Transverse colon (tissue), 4 donors: ENCODE measurements around the gene TMEM269. TPM values are rescaled to one million over a fixed set of nuclear protein-coding genes. Genes with fewer than 3 reads are reported as not detected.
A peak's percentile ranks its signal among the peaks of the same experiment; 100 is the strongest.

Experiments used
- DNase-seq: peaks from one replicate; pipeline ENCODE4 v3.0.0-alpha.2; 2019
- H3K27ac ChIP-seq, 4 donors: fragments of 200-600 bp; sonication (generic); 2 replicates each; pipeline ENCODE4 v1.5.1; 2016 to 2018; ENCODE audit warnings: inconsistent platforms in 4 of 4
- H3K27me3 ChIP-seq: fragments of 200-600 bp; sonication (generic); 2 replicates; pipeline ENCODE4 v1.5.1; 2017; ENCODE audit warnings: inconsistent platforms
- H3K36me3 ChIP-seq, 4 donors: fragments of 200-600 bp; sonication (generic); 2 replicates each; pipeline ENCODE4 v1.5.1; 2017 to 2019; ENCODE audit warnings: inconsistent platforms in 4 of 4
- H3K4me1 ChIP-seq, 4 donors: fragments of 200-600 bp; sonication (generic); 2 replicates each; pipeline ENCODE4 v1.5.1; 2017 to 2020; ENCODE audit warnings: inconsistent platforms in 4 of 4
- H3K4me3 ChIP-seq, 4 donors: fragments of 200-600 bp; sonication (generic); 1 replicate in 1 of 4; 2 replicates in 3 of 4; pipeline versions ENCODE4 v1.5.1 to v1.6.1; 2017 to 2019; ENCODE audit warnings: inconsistent platforms in 4 of 4
- H3K9me3 ChIP-seq, 2 donors: fragments of 200-600 bp; sonication (generic); 2 replicates each; pipeline ENCODE4 v1.5.1; 2017 to 2019; ENCODE audit warnings: inconsistent platforms in 2 of 2
- CTCF ChIP-seq, 5 experiments: fragments of 200-600 bp in 3 of 5; fragments of 450-650 bp in 2 of 5; sonication (generic) in 3 of 5; IDR thresholded peaks; 1 replicate in 2 of 5; 2 replicates in 3 of 5; pipeline ENCODE4 v1.5.1; 2016 to 2017; ENCODE audit warnings: antibody characterized with exemption in 5 of 5, inconsistent platforms in 3 of 5, mild to moderate bottlenecking in 2 of 5, moderate library complexity in 1 of 5
- EP300 ChIP-seq: sonication (generic); formaldehyde crosslinking; IDR thresholded peaks from one replicate; pipeline ENCODE4 v1.6.1; 2017; ENCODE audit warnings: antibody characterized with exemption, low read depth
- POLR2A ChIP-seq: fragments of 450-650 bp; IDR thresholded peaks from one replicate; pipeline ENCODE4 v1.6.1; 2016; ENCODE audit warnings: antibody characterized with exemption, mild to moderate bottlenecking, moderate library complexity
- POLR2AphosphoS5 ChIP-seq, 3 donors: sonication (generic); formaldehyde crosslinking; IDR thresholded peaks; one replicate each; pipeline ENCODE4 v1.6.1; 2016; ENCODE audit warnings: antibody characterized with exemption in 3 of 3
- WGBS, 2 donors: methylation state at CpG; one replicate each; pipeline ENCODE4 v1.1.5; 2018; ENCODE audit warnings: low coverage in 1 of 2; 5-methylcytosine and 5-hydroxymethylcytosine counted together
- in situ Hi-C, 4 donors: fragments of 200-750 bp; cut with MboI; loops; one replicate each; pipeline versions ENCODE4 v1.15.0 to v1.15.1; 2017; ENCODE audit warnings: low sequenced_read_pairs in 3 of 4, low pct_ligation_motif_present in 1 of 4, low pct_unique_long_range_greater_than_20kb in 1 of 4
- intact Hi-C: fragments of 100-400 bp; cut with DNase I; formaldehyde crosslinking; loops from one replicate; pipeline ENCODE4 v1.15.1; 2023; ENCODE audit warnings: low total_unique reads
- total RNA-seq, 4 donors: library from RNA; depleted of rRNA; stranded (reverse); fragments of >200 nt; gene quantifications; one replicate each; pipeline ENCODE4 v1.1.0, GENCODE V29; 2016

TMEM269 gene
- total RNA-seq, 4 donors from 2014 or later, result 0.37 TPM; not detected in 3

- no peaks in the 10 kb centered on the region for H3K9me3 ChIP-seq
- H3K4me3 ChIP-seq, result no peak overlapping the region
- WGBS, 2 donors, result 60 to 73% methylated on average over 1 of the region's 1 CpG
- TF ChIP-seq EP300, result no peak
- no peak for TF ChIP-seq CTCF (IDR thresholded peaks at IDR 0.05)
- TF ChIP-seq POLR2AphosphoS5 (IDR thresholded peaks at IDR 0.05), result no peak
- no peak for TF ChIP-seq POLR2A
- intact Hi-C loops, result loop anchor here (10.0 kb wide), 1 partner anchor 70 kb away; no protein-coding TSS in a partner anchor
- peaks cover 10 to 19% (median 13%) of the 10 kb centered on the region in 4 donors for H3K4me1 ChIP-seq
- in situ Hi-C loops, result no loop called here
- no peaks in the 10 kb centered on the region for H3K36me3 ChIP-seq
- DNase-seq, result no peak
- H3K27ac ChIP-seq, result no peak overlapping the region
- no peaks in the 10 kb centered on the region for H3K27me3 ChIP-seq
Measured at GRCh38 chr1:42845193-42845592, 60.4 kb downstream of the TMEM269 start.

- intact Hi-C loops, result loop anchor here (10.0 kb wide), 1 partner anchor 71 kb away; no protein-coding TSS in a partner anchor
- Histone ChIP-seq H3K27me3 (no peaks in the 10 kb centered on the region), H3K4me3 (peak overlapping the region; percentile 7 to 86 (median 66)), H3K4me1 (peaks cover 10 to 19% (median 13%) of the 10 kb centered on the region in 4 donors), H3K9me3 (no peaks in the 10 kb centered on the region), H3K36me3 (peaks cover 0 to 2% (median 0%) of the 10 kb centered on the region in 4 donors), H3K27ac (peak overlapping the region in 3 of 4 donors; percentile 33 to 82 (median 46))
- in situ Hi-C loops, result no loop called here
- TF ChIP-seq EP300 (no peak), POLR2A (no peak), CTCF (IDR thresholded peaks at IDR 0.05) (no peak), POLR2AphosphoS5 (IDR thresholded peaks at IDR 0.05) (no peak)
- no peak for DNase-seq
- WGBS, 2 donors, result 11 to 23% methylated on average over 7 to 10 of the region's 10 CpGs
Measured at GRCh38 chr1:42845866-42846256, 61.1 kb downstream of the TMEM269 start.

GRCh38 chr1:42846257-42847110, 61.7 kb downstream of the TMEM269 start, which contains the start of gene ZNF691:
TSS of gene ZNF691 (plus strand) at chr1:42846613. CDS start at chr1:42849659, 3,046 bp downstream.
- 0 to 1% methylated on average over 6 to 30 of the region's 50 CpGs for WGBS, 2 donors
- TF ChIP-seq POLR2AphosphoS5 (IDR thresholded peaks at IDR 0.05) (peak; percentile 62 to 85 (median 78)), POLR2A (peak; percentile 63), CTCF (IDR thresholded peaks at IDR 0.05) (peak; percentile 34 to 50 (median 37)), EP300 (no peak)
- no peaks in the 10 kb centered on the region for H3K9me3 ChIP-seq
- H3K27ac ChIP-seq, result peak within 1 kb of the TSS; percentile 78 to 82 (median 81)
- in situ Hi-C loops, result no loop called here
- H3K4me3 ChIP-seq, result peak within 1 kb of the TSS; percentile 56 to 91 (median 82)
- intact Hi-C loops, result loop anchor here (10.0 kb wide), 1 partner anchor 72 kb away; no protein-coding TSS in a partner anchor
- DNase-seq, result peak; percentile 94
- no peaks in the 10 kb centered on the region for H3K27me3 ChIP-seq
- peaks cover 0 to 8% (median 2%) of the 10 kb centered on the region in 4 donors for H3K36me3 ChIP-seq
- H3K4me1 ChIP-seq, result peaks cover 10 to 19% (median 13%) of the 10 kb centered on the region in 4 donors

- Histone ChIP-seq H3K27ac (peak overlapping the region; percentile 78 to 82 (median 81)), H3K27me3 (no peaks in the 10 kb centered on the region), H3K4me3 (peak overlapping the region; percentile 56 to 91 (median 82)), H3K9me3 (no peaks in the 10 kb centered on the region), H3K36me3 (peaks cover 0 to 12% (median 2%) of the 10 kb centered on the region in 4 donors), H3K4me1 (peaks cover 10 to 19% (median 13%) of the 10 kb centered on the region in 4 donors)
- no peak for DNase-seq
- in situ Hi-C loops (no loop called here), intact Hi-C loops (loop anchor here (10.0 kb wide), 1 partner anchor 72 kb away; no protein-coding TSS in a partner anchor)
- 16 to 17% methylated on average over 5 to 6 of the region's 6 CpGs for WGBS, 2 donors
- TF ChIP-seq POLR2AphosphoS5 (IDR thresholded peaks at IDR 0.05), result no peak
- no peak for TF ChIP-seq EP300
- TF ChIP-seq CTCF (IDR thresholded peaks at IDR 0.05), result no peak
- TF ChIP-seq POLR2A, result no peak
Measured at GRCh38 chr1:42847111-42847595, 62.4 kb downstream of the TMEM269 start.
